GM13977 (cell line): ENCODE measurements around the gene PTPN14.

Source experiments
- DNase-seq: peaks from one replicate; pipeline ENCODE4 v3.0.0; 2012; ENCODE audit warnings: low spot score
- CTCF ChIP-seq: IDR thresholded peaks from 2 replicates; pipeline ENCODE4 v1.5.1; 2012; ENCODE audit warnings: mild to moderate bottlenecking, control low read depth; ENCODE audit not compliant: insufficient read depth; ENCODE audit errors: extremely low read depth, missing control alignments
- in situ Hi-C: fragments of 300-500 bp; cut with MboI; formaldehyde crosslinking; loops from one replicate; pipeline ENCODE4 v1.12.0; 2022; ENCODE audit warnings: low sequenced_read_pairs, low pct_unique_long_range_greater_than_20kb, mixed read lengths, inconsistent platforms; ENCODE audit not compliant: unreplicated experiment

PTPN14 gene

GRCh38 chr1:214470132-214470531 is 81.3 kb downstream of the PTPN14 start:
- DNase-seq: no peak
- in situ Hi-C loops: no loop called here
- TF ChIP-seq CTCF: no peak

- no peak for DNase-seq
- in situ Hi-C loops: no loop called here
- TF ChIP-seq CTCF: no peak
These were observed 82.1 kb downstream of the PTPN14 start for GRCh38 chr1:214469290-214469689.

GRCh38 chr1:214467078-214467585 is 84.3 kb downstream of the PTPN14 start:
- in situ Hi-C loops: no loop called here
- no peak for TF ChIP-seq CTCF

GRCh38 chr1:214466403-214467077 is 84.9 kb downstream of the PTPN14 start:
- no peak for DNase-seq
- TF ChIP-seq CTCF: no peak
- in situ Hi-C loops: no loop called here

More at GRCh38 chr1:214467078-214467585, 84.3 kb downstream of the PTPN14 start:
- no peak for DNase-seq

GRCh38 chr1:214464445-214465287 is 86.7 kb downstream of the PTPN14 start:
- TF ChIP-seq CTCF: no peak
- DNase-seq: no peak
- in situ Hi-C loops: no loop called here

- in situ Hi-C loops: no loop called here
- no peak for DNase-seq
- TF ChIP-seq CTCF: no peak
These were observed 87.8 kb downstream of the PTPN14 start for GRCh38 chr1:214463596-214463995.
